NCI-H526 treated with DMSO at 0.1 percent for 48 hours (cell line): Measurements from ENCODE around the gene GPBP1L1.
"Not testable (repeated sequence)": the region's sequence is repeated elsewhere in the genome, so short reads cannot be mapped to it uniquely, and the experiment has no call there.

Source experiments
- DNase-seq: peaks from one replicate; lab custom pipeline; 2025; lab: John Stamatoyannopoulos, UW

GPBP1L1 gene, protein sequence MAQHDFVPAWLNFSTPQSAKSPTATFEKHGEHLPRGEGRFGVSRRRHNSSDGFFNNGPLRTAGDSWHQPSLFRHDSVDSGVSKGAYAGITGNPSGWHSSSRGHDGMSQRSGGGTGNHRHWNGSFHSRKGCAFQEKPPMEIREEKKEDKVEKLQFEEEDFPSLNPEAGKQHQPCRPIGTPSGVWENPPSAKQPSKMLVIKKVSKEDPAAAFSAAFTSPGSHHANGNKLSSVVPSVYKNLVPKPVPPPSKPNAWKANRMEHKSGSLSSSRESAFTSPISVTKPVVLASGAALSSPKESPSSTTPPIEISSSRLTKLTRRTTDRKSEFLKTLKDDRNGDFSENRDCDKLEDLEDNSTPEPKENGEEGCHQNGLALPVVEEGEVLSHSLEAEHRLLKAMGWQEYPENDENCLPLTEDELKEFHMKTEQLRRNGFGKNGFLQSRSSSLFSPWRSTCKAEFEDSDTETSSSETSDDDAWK

DNA sequence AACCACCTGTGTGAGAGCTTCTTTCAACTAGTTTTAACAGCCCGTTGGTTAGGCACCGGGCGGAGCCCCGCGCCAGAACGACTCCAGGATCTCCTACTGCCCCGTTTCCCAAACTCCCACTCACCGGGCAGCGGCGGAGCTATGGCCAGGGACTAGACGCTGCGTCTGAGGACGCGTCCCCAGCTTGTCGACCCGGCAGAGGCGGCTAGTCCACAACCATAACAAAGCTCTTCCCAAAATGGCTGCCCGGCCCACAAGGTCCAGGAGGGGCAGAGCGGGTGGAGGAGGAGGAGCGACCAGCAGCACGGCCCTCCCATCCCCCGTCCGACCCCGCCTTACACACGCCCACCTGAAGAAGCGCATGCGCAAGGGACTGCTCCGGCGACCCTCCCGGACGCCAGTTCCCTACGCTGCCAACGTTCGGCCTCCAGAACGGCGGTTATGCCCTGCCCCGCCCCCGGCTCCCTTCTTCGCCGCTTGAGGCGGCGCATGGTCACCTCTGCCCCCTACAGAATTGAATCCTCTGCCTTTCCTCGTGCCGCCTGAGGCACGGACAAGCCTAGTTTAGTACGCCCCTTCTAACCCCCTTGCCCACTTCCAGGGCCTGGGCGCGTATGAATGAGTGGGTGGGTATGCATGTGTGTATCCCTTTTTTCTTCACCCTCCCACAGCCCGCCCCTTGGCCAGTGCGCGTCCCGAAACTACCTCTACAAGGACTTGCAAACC, at the start of gene GPBP1L1:
Gene GPBP1L1, minus strand, starts transcription at position 246 of the 726 bp plus-strand sequence. CDS start 27,446 bp downstream, outside the sequence.
- peak; percentile 98 for DNase-seq

DNA sequence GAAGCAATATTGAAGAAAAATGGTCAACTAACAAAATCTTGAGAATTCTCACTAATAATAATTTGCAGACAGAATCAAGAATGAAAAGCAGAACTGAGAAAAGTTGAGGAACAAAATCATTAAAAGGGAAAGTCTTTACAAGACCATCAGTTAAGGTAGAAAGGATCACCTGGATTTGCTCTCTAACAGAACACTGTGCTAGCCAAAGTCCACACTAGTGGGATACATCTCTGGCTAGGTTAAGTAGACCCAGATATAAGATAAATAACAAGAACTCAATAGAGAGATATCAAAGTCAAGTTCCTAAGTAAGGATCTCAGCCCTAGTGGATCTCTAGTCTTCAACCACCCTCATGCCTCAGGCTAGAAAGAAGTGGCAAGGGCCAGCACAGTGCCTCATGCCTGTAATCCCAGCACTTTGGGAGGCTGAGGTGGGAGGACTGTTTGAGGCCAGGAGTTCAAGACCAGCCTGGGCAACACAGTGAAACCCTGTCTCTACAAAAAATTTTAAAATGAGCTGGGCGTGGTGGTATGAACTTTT, 44.5 kb upstream of the GPBP1L1 start:
- no peak for DNase-seq

DNA sequence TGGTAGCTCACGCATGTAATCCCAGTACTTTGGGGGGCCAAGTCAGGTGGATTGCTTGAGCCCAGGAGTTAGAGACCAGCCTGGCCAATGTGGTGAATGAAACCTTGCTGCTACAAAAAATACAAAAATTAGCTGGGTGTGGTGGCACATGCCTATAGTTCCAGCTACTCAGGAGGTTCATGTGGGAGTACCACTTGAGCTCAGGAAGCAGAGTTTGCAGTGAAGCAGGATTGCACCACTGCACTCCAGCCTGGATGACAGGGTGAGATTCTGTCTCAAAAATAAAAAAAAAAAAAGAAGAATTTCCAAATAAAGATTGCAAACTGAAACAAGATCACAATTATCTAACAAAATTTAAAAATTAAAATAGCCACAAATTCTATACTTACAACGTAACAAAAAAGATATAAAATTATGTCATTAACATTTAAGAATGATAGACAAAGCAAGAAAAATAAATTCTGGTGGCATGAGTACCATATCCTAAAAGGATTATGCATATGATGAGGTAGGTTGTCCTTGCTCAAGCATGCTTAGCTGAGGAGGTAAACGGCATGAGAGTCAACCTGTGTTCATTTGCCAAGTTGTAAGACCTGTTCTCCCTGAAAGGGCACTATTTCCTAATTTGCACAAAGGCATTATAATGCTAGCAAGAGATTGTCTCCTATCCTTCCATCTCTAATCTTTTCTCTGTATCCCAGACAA, 43.9 kb upstream of the GPBP1L1 start:
- DNase-seq = peak; percentile 49

DNA sequence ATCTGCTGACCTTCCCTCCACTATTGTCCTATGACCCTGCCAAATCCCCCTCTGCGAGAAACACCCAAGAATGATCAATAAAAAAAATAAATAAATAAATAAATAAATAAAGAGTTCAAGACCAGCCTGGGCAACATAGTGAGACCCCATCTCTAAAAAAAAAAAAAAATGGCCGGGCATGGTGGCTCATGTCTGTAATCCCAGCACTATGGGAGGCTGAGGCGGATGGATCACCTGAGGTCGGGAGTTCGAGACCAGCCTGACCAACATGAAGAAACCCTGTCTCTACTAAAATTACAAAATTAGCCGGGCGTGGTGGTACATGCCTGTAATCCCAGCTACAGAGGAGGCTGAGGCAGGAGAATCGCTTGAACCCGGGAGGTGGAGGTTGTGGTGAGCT, 39.7 kb upstream of the GPBP1L1 start:
- not testable (repeated sequence) for DNase-seq

DNA sequence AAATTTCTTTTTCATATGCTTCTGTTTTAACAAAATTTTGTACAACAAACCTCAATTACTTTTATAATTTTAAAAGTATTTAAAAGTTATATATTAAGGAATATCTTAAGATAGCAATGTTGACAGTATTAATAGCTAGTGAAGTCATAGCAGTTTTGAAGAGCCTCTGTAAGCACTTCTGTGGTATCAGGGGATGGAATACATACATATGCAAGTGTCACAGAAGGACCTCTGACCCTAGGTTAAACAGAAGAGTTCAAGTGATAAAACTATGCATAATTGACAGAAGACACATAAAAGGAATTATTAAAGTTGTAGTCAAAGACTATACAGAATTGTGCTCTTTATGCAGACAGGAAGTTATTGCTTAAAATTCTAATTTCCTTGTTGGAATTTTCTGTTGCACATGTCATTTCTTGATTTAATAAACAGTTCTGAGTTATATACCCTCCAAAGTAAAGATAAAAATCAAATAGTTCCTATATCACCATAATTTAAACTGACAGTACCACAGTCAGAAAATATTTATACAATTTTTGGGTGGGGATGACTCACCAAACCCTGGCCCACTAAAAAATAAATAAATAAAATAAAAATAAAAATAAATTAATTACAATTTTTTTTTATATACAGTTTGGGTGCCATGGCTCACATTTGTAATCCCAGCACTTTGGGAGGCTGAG, 37.1 kb upstream of the GPBP1L1 start:
- DNase-seq = no peak

DNA sequence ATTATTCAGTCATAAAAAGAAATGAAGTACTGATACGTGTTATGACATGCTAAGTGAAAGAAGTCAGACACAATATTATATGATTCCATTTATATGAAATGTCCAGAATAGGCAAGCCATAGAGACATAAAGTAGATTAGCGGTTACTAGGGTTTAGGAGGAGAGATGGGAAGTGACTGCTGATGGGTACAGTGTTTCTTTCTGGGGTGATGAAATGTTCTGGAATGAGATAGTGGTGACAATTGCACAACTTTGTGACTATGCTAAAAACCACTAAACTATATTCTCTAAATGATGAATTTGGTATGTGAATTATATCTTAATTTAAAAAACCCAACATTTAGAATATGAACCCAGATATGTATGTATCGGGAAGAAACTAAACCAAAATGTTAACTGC, 36.5 kb upstream of the GPBP1L1 start:
- no peak for DNase-seq

DNA sequence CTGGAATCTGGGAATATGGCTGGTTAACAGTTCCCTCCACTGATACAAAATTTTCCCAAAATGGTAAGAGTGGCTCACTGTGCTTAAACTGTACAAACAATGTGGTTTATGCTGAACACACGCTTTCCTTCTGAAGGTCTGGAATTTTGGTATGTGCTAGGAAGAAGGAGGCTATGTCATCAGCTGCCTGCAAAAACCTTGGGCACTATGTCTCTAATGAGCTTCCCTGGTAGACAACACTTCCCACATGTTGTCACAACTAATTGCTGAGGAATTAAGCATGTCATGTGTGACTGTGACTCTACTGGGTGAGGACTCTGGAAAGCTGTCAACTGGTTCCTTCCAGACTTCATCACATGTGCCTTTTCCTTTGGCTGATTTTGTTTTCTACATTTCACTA, 34.9 kb upstream of the GPBP1L1 start:
- DNase-seq = no peak

DNA sequence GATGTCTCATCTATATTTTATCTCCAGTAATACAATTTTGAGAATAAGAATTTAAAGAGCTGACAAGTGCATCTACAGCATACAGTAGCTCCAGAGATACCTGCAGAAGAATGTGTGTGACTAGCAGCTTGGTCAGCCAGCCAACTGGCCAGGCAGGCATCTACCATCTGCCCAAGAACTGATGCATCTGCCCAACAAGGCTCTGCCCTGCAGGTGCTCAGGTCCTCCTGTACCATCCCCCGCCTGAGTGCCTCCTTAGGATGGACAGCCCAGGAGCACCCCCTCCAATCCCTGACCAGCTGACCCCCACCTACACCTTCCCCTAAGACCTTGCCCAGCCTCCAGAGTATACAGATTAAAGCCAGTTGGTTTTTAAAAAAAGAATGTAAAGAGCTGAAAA, 32.0 kb upstream of the GPBP1L1 start:
- DNase-seq = no peak

DNA sequence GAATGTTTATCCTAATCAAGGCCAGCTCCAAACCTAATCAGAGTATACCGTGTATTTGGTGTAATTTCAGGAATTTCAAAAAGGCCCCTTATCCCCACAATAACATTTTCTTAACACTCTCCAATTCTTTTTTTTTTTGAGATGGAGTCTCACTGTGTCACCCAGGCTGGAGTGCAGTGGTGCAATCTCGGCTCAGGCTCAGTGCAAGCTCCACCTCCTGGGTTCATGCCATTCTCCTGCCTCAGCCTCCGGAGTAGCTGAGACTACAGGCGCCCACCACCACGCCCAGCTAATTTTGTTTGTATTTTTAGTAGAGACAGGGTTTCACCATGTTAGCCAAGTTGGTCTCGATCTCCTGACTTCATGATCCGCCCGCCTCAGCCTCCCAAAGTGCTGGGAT, 31.1 kb upstream of the GPBP1L1 start:
- DNase-seq = not testable (repeated sequence)

DNA sequence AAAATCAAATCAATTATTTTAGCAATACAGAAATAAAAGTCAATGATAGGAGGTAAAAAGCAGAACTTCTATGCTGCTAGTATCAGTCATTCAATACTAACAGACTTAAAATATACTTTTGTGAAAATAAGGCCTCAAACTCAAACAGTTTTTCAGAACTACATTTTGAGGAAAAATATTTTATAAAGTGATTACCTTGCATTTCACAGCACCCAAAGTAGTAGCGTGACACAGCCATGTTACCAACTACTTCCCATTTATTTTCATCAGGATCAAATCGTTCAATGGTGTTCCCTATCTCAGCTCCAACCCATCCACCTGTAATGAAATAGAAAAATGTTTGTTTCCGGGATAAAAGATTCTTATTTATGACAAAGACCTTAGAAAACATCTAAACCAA, 30.4 kb upstream of the GPBP1L1 start:
- DNase-seq = no peak

DNA sequence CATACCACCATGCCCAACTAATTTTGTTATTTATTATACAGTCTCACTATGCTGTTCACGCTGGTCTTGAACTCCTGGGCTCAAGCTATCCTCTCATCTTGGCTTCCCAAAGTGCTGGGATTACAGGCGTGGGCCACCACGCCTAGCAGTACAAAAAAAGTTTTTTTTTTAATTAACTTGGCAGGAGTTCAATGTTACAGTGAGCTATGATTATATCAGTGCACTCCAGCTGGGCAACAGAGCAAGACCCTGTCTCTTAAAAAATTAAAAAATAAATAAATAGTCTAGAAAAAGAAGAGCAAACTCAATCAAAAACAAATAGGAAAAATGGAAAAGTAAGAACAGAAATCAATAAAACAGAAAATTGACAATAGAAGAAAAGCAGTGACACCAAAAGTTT, 27.4 kb upstream of the GPBP1L1 start:
- no peak for DNase-seq

DNA sequence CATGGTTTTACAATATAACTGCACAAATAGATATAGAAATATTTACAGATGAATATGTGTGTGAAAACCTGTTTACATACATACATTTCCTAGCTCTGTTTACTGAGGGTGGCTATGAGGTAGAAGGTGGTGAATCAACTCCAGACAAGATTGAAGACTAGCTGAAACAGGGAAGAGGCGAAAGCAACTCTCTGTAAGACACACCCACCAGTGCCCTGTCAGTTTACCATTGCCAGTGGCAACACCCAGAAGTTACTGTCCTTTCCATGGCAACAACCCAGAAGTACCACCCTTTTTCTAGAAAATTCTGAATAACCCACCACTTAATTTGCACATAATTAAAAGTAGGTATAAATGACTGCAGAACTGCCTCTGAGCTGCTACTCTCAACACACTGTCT, 18.3 kb upstream of the GPBP1L1 start:
- no peak for DNase-seq

DNA sequence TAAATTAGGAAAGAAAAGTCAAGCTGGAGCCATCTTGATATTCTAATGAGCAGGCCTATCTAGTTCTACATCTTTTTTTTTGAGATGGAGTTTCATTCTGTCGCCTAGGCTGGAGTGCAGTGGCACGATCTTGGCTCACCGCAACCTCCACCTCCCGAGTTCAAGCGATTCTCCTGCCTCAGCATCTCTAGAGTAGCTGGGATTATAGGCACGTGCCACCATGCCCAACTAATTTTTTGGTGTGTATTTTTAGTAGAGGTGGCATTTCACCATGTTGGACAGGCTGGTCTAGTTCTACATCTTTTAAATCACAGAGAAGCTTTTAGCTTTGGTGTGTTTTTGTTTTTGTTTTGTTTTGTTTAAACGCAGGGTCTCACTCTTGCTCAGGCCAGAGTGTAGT, 8.5 kb upstream of the GPBP1L1 start:
- no peak for DNase-seq

DNA sequence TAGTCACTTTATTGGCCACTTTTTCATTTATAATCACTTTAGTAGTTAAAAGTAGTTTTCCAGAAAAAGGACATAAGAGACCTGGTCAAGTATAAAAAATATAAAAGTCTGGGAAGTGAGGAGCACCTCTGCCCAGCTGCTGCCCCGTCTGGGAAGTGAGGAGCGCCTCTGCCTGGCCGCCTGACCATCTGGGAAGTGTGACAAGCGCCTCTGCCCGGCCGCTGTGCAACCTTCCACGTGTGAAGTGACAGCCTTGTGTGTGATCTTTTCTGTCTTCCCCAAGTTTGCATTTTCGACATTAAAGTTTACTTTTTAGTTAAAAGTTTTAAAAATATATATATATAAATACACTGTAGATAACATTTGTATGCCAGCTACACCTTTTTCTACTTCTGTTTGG, 7.5 kb upstream of the GPBP1L1 start:
- not testable (repeated sequence) for DNase-seq

DNA sequence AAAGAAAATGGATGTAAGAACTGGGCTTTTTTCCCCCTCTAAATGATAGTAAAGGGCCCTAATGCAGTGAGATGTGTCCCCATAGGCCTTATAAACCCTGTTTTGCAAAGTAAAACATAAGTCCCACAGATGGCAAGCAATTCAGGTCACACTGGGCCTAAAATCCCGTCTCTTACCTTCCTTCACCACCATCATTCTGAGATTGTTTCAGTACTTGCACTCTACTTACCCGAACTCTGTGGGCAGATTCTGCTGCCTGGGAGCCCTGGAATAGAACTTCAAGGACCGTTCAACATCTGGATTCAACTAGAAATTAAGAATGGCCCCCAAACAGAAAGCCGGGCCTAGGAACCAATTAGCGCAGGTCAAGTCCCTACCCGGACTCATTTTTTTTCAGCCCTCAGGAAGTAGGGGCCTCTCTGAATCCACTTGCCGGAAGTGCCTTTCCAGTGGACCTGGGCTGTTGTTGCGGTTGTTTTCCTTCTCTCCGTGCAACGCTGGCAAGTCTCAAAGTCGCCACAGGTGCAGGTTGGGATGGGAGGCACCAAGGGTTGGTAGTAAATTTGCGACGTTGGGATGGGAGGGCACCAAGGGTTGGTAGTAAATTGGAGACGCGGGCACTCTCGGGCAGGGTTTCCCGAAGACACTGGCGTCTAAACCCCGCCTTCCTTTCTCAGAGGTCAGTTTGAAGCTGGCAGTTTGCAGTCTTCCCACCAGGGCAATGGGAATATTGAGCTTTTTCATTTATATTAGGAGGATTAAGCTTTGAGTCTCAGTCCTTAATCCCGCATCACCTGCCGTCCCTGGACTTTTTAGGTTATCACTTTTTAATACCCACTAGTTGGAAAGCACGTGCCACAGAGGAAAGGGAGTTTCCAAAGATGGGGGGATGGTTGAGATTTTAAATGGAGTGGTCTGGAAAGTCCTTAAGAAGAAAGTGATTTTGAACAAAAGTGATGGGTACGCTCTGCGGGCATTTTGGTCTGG, 1.7 kb upstream of the GPBP1L1 start, which contains the start of gene TMEM69:
Gene TMEM69, plus strand, starts transcription at position 428 of the 987 bp plus-strand sequence. CDS start 2,888 bp downstream, outside the sequence.
- peak; percentile 90 for DNase-seq

DNA sequence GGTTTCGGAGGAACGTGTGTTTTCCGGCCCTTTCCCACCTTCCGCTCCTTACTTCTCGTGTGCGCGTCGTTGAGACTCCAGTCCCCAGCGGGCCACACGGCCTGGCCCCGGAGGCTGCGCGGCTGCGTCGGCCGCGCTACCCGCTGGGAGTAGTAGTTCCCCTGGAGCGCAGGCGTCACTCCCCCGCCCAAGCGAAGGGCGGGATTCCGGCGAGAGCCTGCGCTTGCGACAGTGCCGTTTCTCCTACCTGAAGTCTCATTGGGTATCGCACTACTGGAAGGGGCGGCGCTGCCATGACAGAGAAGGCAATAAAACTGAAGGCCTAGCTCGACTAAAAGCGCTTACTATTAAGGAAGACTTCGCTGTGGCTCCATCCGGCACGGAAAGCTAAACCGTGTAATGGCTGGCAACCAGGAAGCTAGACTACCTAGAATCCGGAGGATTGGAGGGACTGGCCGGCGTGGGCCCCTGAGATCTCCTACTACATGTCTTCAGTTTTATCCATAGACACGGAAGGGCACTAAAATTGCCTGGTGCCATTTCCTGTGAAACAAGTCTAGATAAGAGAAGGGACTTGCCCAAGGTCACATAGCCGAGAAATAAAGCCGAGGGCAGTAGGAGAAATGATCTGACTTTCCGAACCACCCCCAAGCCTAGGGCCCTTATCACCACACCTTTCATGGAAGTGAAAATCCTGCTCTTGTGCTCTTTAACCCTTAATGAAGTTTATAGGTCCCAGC, 851 bp upstream of the GPBP1L1 start:
- DNase-seq = peak; percentile 100

DNA sequence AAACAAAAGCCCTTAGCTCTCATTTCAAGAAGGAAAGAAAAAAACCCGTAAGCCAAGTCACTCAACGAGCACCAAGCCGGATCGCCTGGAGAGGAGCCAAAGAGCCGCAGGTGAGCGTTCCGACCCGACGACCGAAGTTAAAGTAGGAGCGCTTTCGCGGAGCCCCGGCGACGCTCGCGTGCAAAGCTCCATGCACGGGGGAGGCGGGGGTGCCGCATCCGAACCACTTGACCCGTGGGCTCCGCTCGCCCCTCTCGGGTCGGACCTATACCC, 382 bp downstream of the GPBP1L1 start:
- peak; percentile 83 for DNase-seq

DNA sequence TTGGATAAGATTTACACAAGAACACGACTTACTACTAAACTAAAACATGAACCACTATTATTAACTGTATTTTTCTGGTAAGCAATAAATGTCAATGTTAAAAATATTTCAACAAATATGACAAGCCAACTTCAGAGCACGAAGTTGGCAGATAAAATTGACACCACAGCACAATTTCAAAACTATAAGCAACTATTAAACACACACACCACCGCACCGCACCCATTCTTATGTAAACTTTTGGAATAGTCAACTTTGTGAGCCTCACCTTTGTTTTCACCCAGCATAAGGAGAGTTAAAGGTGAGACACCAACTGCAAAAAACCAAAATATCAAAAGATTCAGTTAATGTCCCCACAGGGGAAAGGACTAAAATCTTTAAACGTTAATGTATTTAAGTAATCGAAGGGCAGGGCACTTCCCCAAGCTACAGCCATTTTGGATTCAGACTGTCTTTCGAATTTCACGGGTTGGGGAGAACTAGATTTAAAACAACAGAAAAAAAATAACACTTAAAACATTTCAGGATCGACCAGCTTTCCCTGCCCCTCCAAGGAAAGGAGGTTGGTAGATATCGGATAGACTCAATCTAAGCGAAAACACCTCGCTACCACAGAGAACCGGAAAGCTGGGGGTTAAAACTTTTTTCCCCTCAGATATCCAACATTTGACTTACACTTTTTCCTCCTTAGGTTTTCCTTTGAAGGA, 872 bp downstream of the GPBP1L1 start:
- no peak for DNase-seq

DNA sequence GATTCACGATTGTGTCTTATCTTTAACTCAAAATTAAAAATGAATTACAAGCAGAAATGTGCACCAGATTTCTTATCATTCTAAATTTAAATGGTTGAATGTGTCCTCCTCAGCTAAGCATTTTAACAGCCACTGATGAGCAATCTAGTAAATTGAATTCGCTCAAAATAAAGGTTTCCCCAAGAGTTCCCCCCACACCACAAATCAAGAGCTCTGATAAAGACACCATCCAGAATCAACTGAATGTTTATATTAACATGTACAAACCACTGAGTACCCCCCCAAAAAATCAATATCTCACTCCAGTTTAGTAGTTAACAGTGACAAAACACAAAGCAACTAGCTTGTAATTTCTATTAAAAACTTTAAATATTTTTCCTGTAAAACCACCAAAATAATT, 1.9 kb downstream of the GPBP1L1 start:
- no peak for DNase-seq
